T-helper 2 cell (primary cell): Measurements from ENCODE around the gene CD200R1.
A peak's percentile ranks its signal among the peaks of the same experiment; 100 is the strongest.

Experiments used
- DNase-seq, 5 experiments: peaks; one replicate each; pipeline versions ENCODE4 v3.0.0 to v3.0.0-alpha.2; 2012 to 2022
- total RNA-seq, 2 donors: gene quantifications; one replicate each; lab custom pipeline; 2026; lab: John Stamatoyannopoulos, UW

CD200R1 gene, protein sequence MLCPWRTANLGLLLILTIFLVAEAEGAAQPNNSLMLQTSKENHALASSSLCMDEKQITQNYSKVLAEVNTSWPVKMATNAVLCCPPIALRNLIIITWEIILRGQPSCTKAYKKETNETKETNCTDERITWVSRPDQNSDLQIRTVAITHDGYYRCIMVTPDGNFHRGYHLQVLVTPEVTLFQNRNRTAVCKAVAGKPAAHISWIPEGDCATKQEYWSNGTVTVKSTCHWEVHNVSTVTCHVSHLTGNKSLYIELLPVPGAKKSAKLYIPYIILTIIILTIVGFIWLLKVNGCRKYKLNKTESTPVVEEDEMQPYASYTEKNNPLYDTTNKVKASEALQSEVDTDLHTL
- 11.2 to 35.2 reads per million in 2 donors for total RNA-seq

DNA sequence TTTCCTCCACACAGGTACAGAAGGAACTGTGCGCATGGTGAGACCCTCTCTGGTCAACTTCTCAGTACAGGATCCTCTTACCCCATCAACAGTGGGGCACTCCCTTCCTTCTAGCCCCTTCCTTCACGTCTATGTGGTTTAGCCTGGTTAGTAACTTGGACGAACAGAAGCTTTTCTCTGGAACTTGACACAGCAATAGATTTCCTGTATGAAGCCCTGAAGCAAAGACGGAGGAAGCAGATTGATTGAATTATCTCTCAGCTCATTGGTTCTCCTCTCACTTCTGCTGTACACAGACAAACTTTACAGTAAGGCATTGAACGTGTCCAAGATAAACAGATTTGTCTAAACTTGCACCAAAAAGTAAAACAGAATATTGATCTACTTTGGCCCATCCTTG lies at the start of gene CD200R1:
Gene CD200R1 (minus strand): TSS at position 210 of the 400 bp plus-strand sequence. CDS start 246 bp downstream, outside the sequence.
- DNase-seq, result peak in 2 of 5 experiments; percentile 7 to 78

DNA sequence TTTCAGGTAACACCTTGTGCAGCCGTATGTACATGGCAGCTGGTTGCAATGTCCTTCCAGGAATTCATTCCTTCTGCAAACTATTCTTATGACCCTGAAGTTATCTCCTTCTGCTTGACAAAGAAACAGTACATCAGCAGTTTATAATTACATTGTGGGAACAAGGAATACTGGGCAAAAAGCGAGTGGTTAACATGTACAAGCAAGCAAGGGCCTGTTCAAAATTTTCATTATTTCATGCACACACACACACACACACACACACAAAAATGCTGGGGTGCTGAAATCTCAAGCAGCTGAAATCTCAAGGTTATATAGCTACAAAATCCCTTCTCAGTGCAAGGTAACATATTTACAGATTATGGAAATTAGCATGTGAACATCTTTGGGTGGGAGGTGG lies 46.6 kb upstream of the CD200R1 start:
- no peak for DNase-seq

DNA sequence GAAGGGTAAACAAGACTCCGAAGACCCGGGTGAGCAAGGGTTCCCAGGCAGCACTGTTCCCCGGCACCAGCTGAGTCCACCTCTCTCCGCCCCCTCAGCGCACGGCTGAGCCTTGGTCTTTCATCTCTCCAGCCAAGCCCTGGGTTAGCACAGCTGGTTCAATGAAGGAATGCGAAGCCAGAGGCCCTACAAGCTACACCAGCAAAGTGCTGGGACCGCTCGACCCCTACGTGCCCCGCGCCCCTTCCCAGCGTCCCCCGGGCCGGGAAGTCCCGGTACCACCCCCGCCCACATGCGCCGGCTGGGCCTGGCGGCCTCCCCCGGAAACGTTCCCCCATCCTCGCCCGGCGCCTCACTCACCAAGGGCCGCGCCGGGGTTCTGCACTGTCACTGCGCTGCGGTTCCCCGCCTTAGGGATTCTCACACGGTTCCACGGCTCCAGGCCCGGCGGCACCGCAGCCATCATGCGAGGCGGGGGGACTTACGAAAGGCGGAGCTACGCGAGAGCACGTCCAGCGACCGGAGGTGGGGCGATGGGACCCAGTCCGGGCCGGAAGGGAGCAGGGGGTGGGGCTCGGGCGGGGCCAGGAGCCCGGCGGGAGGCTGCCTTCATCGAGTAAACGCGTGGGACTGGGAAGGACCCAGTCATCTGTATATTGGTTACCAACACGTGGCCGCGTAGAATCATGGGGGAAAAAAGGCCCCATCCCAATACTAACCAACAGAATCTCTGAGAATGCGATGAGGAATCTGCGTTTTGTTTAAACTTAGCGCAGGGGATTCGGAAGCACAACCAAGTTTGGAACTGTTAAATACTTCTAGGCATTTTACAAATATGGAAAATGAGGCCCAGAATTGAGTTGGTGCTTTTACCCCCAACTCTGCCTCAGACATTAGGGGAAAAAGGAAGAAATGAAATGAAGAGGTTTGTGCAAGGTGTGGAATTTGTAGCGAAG lies 44.6 kb upstream of the CD200R1 start:
- DNase-seq, result peak; percentile 66 to 93 (median 84)

DNA sequence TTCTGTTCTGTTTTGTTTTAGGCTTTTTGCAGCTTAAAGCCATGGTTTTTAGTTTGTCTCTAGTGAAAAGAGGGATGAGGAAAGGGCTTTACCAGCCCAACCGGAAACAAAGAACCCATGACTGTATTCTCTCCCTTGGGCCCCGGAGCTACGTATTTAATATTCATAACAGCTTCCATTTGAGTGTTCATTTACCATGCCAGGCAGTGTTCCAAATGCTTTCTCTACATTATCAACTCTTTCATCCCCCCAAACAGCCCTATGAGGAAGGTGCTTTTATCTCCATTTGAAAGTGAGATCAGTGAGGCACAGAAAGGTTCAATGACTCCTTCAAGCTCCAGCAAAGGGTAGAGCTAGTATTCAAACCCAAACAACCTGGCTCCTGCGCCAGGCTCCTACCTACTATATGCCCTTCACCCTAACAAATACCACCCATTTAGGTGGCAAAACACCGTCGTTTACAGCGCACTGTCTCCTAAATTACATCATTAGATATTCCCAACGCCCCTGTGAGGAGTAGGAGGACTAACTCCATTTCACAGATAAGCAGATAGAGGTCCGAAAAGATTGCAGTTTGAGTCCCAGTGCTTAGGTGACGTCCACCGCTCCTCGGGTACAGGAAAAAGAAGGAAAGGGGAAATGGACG lies 43.8 kb upstream of the CD200R1 start:
- DNase-seq, result peak in 1 of 5 experiments; percentile 50

DNA sequence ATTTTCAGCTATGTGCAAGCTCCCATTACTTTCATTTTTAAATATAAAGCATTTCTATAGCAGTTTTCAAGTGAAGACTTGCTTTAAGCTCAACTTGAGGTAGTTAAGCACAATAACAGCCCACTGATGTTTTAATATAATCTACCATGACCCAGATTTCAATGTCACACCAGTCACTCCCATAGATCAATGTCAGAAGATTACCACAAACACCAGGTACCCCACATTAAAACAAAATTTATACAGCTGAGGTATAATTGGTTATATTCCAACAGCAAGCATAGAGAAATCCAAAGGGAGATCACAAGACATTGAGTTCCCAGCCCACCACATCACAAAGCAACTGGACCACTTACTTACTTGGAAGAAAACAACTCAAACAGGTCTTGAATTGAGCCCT lies 38.7 kb upstream of the CD200R1 start:
- no peak for DNase-seq

DNA sequence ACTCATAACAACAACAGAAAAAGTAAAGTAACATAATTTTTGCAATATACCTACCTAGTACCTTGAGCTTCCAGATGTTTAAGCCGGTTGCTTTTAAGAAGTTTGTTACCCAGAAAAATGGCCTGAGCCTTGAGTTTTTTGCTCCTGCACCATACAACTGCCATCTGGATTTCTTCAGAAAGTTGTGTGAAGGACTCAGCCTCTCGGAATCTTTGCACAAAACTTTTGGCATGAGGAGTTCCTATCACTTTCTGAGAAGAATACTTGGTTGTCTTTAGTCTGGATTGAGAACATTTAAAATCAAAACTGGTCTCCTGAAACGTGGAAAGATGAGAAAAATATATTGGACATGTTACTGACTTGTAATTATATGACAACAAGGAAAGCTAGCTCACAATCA lies 33.2 kb upstream of the CD200R1 start:
- DNase-seq, result no peak

DNA sequence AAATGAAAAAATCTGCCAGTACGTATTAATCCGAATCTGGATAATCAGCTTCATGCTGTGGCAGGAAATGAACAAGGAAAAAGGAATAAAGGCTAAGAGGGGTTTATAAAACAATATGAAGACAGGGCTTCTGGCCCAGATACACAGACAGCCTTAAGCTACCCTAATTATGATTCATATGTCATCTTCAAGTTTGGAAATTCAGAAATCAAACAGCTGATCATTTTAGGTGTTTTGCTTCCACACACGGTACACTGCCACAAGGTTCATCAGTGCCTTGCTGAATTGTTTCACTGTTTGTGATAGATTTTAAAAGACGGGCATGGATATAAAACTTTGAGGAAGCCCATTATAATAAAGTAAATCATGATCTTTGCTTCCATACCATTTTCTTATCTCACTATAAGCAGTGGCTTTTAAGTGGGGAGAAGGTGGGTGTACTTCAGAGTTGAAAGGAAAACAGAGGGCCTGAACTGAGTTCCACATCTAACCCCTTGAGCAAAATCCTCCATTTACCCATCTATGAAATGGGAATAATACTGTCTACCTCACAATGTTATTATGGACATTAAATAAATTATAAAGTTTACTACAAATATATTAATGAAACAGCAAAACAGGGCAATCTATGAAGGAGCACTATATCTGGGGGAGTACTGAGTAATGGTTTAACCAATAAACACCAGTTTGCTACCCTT lies 31.6 kb upstream of the CD200R1 start:
- DNase-seq, result no peak

DNA sequence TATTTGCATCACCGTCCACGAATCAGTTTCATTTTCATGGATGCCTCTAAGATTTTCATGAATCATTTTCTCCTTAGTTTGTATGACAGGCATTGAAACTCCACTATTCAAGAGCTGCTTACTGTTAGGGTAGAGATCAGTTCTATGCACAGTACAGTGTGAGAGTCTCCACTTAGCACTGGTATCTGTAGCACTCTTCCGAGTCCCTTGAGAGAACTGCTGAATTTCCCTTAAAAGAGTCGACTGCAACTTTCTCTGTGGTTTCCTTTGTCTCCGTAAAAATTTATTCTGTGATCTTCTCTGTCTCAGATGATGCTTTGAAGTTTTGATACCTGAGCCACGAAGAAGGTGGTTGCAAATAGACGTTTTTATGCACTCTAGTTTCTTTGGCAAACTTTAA lies 30.7 kb upstream of the CD200R1 start:
- DNase-seq, result peak in 2 of 5 experiments; percentile 40 to 74

DNA sequence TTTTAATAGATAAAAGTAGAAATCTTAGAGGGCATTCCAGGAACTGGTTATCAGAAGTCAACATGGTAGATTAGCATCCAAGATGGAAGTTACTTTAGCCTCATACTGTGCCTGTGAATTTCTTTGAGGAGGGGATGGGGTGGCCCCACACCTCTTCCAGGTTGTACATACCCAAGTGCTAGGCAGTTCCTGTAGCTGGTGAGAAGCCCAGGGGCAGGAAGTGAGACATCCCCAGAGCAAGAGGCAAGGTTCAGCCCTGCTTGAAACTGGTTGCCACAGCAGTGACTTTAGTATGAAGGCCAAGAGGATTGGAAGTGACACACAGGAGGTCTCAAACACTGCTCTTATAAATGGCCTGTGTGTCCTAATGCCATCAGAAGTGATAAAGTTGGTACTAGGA lies 27.8 kb upstream of the CD200R1 start:
- DNase-seq, result peak in 2 of 5 experiments; percentile 11 to 77

DNA sequence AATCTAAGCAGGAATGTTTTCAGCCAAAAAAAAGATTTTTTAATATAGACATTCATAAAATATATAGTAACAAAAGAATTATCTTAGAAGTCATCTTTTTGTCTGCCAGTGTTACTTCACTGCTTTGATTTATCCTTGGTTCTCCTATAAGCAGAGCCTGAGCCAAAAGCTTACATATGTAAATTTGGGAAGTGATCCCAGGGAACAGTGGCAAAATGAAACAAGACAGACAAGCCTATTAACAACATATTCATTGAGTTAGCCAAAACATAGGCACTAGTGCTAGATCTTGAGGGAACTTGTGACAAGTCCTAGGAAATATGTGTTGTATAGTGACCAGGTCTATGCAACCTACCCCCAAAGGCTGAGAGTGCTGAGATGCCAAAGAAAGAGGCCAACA lies 27.1 kb upstream of the CD200R1 start:
- DNase-seq, result no peak

DNA sequence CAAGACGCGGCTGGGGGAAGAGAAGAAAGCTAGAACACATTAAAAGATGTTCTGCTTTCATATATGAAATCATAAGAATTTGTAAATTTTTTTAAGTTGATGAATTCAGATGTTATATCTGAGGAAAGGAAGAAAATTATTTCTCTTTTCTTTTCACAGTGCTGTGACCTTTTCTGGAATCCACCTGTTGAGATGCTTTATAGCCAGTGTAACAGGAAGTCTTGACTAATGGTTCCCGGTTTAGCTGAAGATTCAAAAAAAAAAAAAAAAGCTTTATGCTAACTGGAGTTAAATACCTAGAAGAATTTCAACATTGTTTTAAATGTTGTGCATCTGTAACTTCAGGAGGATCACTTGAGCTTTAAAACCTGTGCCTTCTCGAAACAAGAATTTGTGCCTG lies 25.8 kb upstream of the CD200R1 start:
- DNase-seq, result no peak

DNA sequence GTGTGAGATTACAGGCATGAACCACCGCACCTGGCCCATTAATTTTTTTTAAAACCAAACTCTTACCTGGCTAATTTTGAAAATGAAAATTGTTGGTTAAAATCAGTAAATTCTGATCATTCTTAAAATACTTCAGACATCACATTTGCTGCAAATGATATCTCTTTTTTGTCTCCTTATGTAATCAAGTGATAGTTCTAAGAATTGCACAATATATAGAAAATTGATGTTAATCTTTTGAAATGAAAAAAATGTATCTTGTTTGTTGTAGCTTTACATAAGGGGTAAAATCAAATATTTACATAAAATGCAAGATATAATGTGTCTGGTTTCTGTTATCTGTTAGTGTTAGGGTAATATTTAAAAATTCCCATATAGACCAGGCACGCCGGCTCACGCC lies 20.9 kb upstream of the CD200R1 start:
- DNase-seq, result no peak

DNA sequence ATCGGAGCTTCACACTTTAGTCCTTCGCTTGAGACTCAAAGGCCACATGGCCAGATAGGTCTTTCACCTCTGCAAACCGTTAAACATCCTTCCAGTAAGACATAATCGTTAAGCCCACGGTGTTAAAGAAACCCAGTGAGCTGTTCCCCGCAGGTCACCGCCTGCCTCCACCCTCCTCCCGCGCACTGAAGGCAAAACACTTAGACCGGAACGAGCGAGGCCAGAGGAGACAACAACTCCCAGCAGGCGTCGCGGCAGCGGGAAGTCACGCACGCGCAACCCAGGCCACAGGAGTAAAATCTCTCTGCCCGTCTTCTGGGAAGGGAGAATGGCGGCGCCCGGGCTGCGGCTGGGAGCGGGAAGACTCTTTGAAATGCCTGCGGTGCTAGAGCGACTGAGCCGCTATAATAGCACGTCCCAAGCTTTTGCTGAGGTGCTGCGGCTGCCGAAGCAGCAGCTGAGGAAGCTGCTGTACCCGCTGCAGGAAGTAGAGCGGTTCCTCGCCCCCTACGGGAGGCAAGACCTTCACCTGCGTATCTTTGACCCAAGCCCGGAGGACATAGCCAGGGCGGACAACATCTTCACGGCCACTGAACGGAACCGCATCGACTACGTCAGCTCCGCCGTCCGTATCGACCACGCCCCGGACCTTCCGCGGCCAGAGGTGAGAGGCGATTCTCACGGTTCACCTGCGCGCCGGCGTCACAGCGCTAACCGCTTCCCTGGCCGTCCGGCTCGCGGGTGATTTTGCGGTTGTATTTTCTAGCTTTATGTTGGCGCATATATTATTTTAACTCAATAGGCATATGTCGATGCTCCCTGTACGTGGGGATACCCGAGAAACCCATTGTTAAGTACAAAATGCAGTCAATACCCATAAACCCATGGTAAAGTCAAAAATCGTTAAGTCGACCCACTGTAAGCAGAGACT lies 16.0 kb upstream of the CD200R1 start, which contains the start of gene GTPBP8:
Gene GTPBP8 (plus strand): TSS at position 313 of the 931 bp plus-strand sequence. CDS start 16 bp downstream, at position 329.
- peak; percentile 58 to 95 (median 76) for DNase-seq

DNA sequence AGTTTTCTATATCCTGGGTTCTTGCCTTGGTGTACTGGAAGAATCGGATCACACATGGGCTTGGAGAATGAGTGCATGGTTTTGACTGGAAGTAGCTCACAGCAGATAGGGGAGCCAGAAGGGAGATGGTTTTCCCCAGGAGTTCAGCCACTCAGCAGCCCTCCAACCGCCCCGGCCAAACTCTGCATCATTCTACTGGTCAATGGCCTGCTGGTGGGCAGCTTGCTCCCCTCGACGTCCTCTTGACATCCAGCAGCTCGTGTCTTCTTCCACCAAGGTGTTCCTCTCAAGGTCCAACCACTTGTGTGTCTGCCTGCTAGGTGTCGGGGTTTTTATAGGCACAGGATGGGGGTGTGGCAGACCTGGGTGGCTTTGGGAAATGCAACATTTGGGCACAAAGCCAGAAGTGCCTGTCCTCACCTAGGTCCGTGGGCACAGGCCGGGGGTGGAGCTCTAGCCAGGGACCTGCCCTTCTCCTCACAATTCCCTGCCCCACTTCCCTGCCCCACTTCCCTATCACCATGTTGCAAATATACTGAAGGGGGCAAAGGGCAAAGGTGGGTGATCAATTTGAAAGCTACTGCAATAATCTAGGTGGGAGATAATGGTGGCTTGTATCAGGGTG lies 12.9 kb upstream of the CD200R1 start:
- DNase-seq, result no peak

DNA sequence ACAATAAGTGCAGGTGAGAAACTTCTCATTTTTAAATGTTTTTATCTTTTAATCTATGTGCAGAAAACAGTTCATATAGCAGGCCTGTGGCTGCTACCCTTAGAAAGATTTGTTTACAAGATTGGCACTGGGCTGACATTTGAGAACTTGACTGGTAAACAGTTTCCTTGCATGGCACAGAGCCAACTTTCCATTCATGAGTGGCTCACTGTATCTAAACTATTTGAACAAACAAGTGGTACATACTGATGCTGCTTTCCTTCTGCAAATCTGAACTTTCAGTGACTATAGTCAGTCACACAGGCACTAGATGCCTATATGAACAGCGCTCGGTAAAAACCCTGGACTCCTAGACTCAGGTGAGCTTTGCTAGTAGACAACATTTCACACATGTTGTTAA lies 9.6 kb upstream of the CD200R1 start:
- DNase-seq, result peak in 3 of 5 experiments; percentile 19 to 95 (median 26)

DNA sequence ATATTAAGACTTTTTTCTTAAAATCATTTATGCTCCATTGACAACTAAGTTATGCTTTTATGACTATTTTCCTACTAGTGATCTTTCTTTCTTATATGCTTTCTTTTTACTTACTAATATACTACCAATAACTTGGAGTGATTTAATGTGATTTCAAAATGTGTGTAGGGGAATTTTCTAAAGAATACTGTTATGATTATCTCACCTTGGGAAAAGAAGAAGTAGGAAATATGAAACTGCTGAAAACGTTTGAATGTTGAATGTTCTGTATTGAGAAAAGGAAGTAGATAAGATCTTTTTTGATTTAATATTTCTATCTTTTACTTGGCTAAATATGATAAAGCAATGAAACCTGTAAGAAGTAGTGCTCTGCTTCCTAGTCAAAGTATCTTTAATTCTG lies 7.8 kb upstream of the CD200R1 start:
- no peak for DNase-seq

DNA sequence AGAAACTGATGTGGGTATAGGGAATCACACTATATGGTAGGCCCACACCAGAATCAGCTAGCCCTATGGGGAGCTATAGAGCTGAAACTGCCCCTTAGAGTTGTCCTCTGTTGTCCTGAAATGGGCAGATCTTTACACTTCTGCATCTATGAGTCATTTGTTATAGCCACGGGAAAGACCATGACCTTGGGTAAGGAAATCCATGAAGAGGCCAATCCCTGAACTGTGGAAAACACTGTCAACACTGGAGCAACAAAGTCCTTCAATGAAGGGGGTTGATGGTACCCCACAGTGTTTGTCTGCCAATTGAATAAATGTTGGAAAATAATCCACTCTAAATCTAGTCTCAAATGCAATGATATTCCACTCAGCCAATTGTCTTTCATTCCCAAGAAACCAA lies 5.2 kb upstream of the CD200R1 start:
- no peak for DNase-seq

DNA sequence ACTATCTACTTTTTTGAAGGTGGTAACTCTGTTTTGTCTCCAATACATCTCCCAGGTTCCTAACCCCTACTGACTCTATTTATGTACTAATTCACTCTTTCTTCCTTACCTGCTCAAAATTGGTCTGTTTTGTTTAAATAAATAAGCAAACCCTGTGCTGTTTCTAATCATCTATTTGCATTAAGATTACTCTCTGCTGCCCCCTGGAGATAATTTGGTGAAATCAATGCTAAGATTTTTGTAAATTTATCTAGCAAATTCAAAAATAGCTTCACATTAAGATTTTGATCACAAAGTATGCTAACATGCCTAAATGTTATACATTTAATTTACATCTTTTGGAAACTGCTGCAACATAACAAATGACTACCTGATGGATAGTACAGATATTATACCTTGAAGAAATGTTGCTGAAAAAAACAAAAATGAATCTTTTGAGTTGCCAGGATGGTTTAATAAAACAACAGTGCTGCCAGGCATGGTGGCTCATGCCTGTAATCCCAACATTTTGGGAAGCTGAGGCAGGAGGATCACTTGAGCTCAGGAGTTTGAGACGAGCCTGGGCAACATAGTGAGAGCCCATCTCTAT lies 4.4 kb upstream of the CD200R1 start:
- DNase-seq, result peak in 2 of 5 experiments; percentile 35 to 61

DNA sequence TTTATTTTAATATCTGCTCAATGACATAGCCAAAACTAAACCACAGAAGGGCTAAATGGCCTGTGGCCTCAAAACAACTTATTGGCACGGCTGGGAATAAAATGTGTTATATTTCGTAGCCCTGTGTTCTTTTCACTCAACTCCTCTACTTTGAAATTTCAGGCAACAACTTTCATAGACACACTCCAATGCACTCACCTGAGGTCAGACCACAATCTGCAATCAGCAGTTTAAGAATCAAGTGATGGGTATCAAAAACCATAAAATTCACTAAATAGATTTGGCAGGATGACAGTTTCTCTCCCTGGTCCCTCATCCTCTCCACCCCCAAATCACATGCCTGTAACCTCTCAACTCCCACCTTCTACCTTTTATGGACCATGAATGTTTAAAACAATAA lies 2.0 kb upstream of the CD200R1 start:
- DNase-seq, result peak in 1 of 5 experiments; percentile 70

DNA sequence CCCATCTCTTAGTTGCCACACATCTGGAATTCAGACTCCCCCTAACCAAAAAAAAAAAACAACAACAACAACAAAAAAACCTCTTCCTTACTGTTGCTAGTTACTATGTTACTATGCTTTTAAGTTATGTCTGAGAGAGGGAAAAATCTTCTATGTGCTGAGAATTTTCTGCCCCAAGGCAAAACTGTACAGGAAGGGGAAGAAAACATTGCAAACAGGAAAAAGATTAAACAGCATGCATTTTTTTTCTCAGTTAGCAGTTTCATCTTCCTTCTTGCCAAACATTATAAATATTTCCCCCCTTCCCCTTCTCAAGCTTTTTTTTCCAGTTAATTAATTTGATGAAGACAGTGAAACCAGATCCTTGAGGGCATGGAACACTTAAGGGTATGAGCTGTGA lies 1.1 kb upstream of the CD200R1 start:
- DNase-seq, result no peak
